GM21367 (cell line): ENCODE measurements around the gene MAD1L1.
A peak's percentile ranks its signal among the peaks of the same experiment; 100 is the strongest.
"Not testable (repeated sequence)": the region's sequence is repeated elsewhere in the genome, so short reads cannot be mapped to it uniquely, and the experiment has no call there.

Source experiments
- ATAC-seq: cut with Tn5 transposase; IDR thresholded peaks from one replicate; pipeline ENCODE4 v1.9.1; 2021; ENCODE audit not compliant: unreplicated experiment

The MAD1L1 gene

DNA sequence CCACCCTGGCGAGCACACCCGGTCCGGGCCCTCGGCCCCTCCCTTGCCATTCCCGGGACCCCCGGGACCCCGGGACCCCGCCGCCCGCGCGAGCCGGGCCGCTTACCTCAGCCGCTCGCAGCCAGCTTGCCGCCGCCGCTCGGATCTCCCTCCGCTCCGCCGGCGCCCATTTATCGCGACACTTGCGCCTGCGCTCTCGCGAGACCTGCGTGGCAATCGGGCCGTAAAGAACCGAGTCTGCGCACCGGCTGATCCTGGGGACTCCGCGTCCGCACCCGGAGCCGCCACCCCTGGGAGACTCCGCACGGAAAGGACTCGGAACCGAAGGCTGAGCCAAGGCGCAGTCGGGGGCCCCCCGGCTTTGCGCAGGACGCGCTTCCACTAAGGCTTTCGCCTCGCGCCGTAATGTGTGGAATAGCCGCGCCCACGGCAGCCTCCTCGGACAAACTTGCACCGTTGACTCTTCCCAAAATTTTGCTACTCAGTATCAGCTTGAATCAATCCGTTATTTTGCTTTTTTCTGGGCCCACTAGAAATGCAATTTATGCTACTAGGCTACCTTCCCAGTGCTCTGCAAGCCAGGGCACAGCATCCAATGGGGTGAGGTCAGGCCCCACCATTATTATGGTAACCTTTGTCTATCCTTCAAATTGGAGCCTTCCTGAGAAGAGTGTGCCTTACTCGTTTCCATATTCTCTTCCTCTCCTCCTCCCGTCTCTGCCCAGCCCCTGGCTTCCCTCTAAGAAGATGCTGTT, at the start of gene MAD1L1:
MAD1L1 (minus strand) TSS at position 180 of the 755 bp plus-strand sequence. CDS start 2,812 bp downstream, outside the sequence.
- ATAC-seq, result peak; percentile 55

DNA sequence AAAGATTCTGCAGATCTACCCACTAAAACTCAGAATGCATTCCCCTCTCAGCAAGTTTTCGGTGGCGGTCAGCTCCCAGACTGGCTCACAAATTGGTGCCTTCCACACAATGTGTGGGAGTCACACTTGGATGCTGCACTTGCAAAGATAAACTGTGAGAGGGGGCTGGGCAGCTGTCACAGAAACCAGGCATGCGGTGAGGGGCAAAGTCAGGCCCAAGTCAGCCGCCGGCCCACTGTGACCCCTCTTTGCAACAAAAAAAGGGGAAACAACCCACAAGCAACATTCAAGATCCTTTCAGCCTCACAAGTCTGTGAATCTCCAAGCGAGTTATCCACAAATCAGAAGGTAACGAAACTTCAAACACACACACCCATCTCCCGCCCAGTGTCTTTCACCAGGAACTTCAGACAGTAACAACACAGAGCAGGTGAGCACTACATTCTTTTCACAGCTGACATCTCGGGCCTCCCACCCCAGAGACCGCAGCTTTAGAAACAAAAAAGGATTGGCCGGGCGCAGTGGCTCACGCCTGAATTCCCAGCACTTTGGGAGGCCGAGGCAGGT, 49.5 kb upstream of the MAD1L1 start:
- ATAC-seq, result no peak

DNA sequence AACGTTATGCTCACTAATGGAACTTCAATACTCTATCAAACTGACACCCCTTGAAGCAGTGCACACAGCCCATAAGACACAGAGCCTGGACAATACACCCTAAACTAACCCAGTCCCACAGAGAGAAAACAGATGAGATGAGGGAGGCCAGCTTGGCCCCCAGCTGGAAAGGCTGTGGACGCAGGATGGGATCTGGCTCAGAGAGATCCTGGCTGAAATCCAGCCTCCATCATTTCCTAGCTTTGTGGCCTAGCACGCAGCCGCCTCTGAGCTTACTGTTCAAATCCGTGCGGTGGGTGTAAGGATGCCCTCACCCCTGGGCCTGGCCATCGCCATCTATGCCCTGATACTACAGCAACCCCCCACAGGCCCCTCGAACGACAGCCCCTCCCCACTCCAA, 48.8 kb upstream of the MAD1L1 start:
- ATAC-seq, result no peak

DNA sequence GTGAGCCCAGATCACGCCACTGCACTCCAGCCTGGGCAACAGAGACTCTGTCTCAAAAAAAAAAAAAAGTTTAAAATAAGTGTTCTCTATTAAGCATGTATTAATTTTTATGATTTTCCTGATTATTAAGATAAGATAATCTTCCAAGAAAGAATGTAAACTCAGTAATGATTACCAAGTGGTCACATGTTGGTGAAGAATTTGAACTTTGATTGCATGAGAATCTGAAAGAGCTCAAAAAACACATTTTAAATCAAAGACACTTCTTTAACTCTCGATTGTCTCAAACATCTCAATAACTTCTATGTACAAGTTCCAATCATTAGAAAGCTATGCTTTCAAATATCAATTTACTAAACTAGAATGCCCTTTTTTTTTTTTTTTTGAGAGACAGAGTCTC, 47.7 kb upstream of the MAD1L1 start:
- ATAC-seq, result no peak

DNA sequence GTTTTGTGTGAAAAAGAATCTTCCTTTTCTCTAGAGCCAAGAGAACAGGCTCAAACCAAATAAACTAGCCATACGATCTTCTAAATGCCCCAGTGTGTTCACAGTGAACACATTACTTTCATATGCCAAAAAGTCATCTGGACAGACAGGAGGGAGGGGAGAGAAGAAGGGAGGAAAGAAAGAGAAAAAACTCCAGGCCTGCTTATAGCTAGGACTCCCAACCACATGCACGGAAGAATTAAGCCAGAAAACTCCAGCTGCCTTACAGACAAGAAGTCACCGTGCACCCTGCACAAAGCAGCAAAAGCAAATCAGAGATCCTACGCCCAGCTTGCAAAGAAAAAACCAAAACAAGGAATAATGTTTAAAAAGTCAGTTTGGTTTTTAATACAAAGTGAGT, 47.2 kb upstream of the MAD1L1 start:
- no peak for ATAC-seq

DNA sequence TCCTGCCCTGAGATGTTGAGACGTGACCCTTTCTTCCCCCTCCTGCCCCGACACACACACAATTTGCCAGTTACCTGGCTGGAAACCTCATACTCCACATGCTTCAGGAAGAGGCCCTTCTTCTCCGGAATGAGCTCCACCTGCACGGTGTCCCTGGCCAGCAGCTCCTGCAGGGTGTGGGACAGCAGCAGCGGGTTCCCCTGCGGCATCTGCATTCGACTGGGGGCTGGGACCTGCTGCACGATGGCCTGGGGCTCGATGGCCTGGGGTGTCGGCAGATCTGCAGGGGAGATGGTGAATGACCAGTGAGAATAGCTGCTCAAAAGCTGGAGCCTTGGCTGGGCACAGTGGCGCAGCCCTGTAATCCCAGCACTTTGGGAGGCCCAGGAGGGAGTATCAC, 45.3 kb upstream of the MAD1L1 start:
- no peak for ATAC-seq

DNA sequence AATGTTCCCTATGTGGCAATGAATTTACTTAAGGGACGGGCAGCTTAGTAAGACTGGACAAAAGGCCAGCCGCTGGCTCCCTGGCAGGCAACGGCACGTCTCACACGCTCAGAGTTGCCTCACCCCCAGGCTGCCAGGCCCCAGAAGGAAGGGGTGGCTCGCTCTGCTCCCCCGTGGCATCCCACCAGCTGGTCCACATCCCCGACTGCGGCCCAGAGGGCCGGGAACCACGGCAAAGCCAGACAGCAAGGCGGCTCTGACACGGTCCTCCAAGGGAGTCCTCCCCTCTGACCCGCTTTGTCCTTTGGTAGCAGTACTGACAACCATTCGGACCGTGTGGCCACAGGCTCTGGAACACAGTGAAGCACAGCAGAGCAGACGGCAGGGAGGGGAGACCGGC, 43.4 kb upstream of the MAD1L1 start:
- no peak for ATAC-seq

DNA sequence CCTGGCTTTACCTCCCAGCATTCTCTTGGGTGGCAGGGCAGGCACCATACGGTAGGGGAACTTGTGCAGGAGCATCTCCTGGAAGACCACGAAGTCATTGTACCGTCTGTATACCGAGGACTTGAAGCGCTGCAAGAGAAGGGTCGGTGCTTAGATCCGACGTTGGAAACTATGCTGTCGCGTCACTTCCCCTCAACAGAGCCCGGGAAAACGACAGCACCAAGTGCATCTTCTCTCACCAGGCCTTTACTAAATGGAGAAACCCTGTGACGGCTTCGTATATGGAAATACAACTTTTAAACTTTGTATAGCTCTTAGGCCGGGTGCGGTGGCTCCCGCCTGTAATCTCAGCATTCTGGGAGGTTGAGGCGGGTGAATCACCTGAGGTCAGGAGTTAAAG, 42.4 kb upstream of the MAD1L1 start:
- ATAC-seq, result no peak

DNA sequence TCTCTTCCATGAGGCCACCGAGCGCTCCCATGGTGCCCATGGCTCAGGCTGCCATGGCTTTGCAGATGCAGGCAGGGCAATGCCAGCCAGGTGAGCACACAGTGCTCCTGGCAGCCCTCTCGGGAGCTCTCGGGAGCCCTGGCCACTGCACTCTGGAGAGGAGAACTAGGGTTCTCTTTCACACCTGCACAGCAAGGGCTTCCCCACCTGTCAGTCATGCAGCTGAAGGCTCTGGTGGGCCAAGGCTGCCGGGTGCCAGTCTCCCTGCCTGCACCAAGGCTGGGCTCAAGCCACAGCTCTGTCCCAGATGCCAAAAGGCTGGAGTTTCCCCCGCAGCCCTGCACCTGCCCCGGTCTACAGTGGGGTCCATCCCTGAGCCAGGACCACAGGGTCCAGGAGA, 41.9 kb upstream of the MAD1L1 start:
- no peak for ATAC-seq

DNA sequence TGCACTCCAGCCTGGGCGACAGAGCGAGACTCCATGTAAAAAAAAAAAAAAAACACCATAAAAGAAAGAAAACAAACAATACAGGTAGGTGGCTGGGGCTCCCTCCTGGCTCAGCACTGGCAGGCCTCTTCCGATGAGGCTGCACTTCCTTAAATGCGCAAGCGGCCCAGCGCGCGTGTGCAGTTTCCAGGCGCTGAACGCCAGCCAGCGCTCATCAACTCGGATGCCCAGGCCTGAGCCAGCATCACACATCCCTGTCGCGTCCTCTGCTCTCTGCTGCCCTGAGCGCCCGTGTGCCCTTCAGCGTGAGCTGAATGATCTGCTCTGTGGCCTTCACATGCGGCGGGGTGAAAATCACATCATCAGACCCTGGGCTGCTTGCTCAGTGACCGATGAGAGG, 41.1 kb upstream of the MAD1L1 start:
- ATAC-seq, result no peak

DNA sequence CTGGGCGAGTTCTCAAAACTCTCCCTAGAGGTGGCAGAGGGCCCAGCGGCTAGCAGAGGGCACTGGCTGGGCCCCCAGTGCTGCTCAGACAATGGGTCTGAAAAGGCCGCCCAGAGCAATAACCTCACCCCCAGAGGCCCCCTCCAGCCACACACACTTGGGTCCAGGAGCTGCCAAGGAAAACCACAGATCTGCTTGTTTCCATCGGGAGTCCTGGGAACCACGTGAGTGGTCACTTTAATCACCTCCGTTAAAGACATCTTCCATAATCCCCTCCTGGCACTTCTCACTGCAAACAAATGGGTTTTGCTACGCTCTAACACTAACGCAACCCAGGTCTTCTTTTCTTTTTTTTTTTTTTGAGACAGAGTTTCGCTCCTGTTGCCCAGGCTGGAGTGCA, 39.3 kb upstream of the MAD1L1 start:
- ATAC-seq, result no peak

DNA sequence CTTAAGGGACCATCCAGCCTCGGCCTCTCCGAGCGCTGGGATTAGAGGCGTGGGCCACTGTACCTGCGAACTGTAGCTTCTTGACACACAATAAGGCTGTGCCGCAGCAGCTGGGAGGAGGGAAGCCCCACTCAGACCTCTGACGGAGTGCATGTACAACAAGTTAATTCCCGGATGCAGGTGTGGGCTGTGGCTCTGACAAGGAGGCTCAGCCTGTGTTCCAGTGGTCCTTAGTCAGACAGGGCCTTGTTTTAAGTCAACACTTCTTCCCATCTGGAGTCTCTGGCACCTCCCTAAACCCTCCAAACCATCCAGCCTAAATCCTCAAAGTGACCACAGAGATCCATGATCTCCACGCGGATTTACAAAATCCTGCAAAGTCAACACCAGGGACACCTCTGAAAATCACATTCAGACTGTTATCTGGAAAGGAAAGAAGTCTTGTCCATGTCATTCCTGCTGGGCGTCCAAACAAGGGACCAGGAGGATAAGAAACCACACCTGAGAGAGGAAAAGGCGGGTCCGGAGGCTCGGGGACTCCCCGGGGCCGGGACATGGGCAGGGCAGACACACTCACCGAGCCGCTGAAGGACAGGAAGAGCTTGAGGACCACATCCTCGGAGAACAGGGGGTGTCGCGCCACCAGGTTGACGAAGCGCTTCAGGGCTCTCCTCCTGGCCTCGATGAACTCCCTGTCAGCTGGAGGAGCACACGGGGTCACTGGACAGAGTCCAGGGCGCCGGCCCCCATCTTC, 38.7 kb upstream of the MAD1L1 start:
- no peak for ATAC-seq

DNA sequence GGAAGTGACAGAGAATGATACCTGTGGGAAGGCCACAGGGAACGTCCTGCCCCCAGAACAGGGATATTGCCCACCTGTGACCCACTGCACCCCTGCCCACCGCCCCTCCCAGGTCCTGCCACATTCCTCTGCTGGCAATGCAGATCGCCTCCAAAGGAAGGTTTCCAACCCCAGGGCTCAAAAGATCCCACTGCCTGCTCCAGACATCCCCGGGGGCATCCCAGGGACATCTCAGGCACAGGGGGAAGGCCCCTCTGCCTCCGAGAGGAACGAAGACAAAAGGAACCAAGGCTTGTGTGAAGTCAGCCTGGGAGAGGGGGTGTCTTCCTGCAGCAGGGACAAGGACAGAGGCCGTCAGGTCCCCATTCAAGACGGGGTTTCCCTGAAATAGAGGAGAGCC, 37.8 kb upstream of the MAD1L1 start:
- ATAC-seq, result no peak

DNA sequence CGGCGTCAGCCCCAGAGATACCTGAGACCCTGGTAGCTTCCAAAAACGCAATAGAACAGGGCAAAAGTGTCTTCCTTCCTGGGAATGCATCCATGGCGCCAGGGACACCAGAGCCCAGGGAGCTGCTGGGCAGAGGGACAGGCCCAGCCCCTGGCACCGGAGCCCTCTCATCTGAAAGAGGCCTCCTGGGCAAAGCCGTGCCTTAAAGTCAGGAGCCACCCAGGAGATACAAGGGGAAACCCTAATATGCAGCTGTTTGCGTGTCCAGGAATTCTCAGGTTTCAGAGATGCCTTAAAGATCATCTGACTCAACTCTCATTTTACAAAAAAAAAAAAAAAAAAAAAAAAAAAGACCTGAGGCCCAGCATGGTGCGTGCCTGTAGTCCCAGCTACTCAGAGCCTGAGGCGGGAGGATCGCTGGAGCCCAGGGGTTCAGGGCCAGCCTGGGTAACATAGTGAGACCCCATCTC, 37.3 kb upstream of the MAD1L1 start:
- no peak for ATAC-seq

DNA sequence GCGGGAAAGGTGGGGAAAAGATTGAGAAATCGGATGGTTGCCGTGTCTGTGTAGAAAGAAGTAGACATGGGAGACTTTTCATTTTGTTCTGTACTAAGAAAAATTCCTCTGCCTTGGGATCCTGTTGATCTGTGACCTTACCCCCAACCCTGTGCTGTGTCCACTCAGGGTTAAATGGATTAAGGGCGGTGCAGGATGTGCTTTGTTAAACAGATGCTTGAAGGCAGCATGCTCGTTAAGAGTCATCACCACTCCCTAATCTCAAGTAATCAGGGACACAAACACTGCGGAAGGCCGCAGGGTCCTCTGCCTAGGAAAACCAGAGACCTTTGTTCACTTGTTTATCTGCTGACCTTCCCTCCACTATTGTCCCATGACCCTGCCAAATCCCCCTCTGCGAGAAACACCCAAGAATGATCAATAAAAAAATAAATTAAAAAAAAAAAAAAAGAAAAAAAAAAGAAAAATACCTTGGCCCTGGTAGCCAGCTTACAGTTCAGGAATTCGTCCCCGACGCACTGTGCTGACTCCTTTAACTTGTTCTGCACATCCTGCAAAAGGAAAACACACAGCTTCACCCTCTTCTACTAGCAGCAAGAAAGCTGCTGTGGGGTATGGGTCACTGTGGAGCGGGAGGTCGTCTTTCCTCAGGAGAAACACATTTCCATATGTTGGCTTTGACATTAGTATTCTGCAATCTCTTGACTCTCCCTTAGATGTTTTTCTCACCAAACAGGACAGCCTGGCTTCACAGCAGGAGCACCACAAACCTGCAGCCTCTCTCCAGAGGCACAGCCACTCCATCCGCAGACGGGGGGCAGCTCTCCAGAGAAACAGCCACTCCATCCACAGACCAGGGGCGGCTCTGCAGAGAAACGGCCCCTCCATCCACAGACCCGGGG, 36.6 kb upstream of the MAD1L1 start:
- not testable (repeated sequence) for ATAC-seq

DNA sequence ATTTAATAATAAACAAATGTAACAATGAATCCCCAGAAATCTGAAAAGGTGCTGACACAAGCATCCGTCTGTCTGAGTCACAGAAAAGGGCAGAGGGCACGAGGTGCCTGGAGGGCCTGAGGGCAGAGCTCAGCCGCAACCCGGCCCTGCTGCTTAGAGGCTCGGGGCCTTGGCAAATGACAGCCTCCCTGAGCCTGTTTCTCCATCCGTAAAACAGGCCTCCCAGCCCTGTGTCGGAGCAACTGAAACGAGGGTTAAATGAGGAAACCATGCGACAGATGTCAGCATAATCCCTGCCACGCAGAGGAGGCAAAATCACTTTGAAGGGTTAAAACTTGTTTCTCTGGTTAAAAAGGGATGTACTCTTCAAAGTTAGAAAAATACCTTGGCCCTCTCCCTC, 34.2 kb upstream of the MAD1L1 start:
- no peak for ATAC-seq

DNA sequence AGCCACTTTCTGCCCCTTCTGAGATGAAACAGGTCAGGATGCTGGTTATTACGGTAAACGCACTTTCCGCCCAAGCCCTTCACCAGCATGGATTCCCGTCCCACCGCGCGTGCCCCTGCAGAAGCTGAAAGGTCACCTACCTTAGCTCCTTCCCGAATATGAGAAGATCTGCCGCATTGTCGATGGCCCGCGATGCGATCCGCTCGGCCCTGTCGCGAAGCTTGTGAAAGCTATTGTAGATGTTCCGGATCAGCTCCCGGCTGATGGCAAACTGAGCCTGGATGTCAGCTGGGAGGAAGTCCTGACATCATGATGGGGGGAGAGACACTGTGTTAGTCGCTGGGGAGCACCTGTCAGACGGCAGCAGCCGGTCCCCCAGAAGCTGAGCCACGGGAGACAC, 31.4 kb upstream of the MAD1L1 start:
- no peak for ATAC-seq

DNA sequence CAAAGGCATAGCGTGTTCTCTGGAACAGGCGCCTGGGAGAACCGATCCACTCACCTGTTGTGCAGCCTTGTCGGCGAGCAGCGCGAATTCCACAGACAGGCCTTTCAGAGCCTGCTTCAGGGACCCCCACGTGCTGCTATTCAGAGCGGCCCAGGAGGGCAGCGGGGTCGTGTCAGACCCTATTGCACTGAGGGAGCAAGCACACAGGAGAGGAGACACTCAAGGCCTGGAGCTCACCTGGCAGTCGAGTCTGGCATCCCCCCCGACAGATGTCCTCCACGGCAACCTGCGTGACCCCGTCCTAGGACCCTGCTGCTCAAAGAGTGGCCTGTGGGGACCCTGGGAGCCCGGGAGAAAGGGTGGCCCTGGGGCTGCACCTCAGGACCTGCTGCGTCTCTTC, 30.4 kb upstream of the MAD1L1 start:
- ATAC-seq, result no peak

DNA sequence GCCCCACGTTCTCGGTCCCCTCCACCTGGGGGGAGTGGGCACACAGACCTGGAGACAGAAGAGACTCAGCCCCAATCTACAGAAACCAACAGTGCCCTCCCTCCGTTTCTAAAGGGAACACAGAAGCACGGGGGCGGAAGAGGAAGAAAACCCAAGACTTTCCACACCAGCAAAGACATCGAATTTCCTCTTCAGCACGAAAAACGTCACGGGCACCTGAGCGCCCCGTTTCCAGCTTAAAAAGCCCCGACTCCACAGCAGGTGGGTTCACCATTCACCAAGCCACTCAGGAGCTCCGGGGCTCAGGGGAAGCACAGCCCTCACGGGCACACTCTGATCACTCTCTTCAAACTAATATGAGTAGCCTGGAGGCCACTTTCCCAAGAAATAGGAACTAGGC, 28.9 kb upstream of the MAD1L1 start:
- ATAC-seq, result no peak

DNA sequence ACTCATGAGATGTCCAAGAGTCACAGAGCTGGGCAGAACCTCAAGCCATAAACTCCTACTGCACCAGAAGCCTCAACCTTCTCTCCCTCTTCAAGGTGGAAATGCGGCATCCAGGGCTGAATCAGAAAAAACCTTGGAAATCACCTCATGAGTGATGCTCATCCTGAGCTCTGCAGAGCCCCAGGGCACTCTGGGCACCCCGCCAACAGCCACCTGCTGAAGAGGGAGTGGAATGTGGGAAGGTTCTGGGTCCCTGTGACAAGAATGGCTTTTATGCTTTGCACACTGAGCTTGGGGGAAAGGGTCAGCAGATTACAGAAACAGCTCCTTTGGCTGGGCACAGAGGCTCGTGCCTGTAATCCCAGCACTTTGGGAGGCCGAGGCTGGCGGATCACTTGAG, 28.1 kb upstream of the MAD1L1 start:
- no peak for ATAC-seq

DNA sequence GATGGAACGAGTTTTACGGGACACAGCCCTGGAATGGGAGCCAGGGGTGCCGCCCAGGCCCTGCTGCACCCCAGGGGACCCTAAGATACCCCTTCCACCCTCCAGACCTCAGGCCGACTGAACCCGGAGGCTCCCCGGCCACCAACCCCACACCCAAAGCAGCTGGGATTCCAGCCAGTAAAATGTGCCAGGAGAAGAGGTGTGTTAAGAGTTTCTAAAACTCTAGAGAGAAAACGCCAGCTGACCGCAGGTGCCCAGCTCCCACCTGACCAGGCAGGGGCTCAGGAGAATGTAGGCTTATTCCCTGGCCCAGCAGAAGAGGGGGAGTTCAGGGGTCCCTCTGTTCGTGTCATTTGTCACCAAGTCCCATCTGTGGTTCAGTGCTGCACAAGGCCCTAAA, 26.7 kb upstream of the MAD1L1 start:
- ATAC-seq, result no peak
